HL-60 (cell line): ENCODE data around the gene NEURL1.

Experiments used
- DNase-seq, 2 experiments: peaks; one replicate each; pipeline ENCODE4 v3.0.0-alpha.2; 2010 to 2020; ENCODE audit warnings: low read depth in 1 of 2, low spot score in 1 of 2
- H3K27ac ChIP-seq: fragments of 250-450 bp; sonication (Bioruptor Pico); replicated peaks from 2 replicates; pipeline ENCODE4 v1.5.1; 2020; ENCODE audit warnings: mild to moderate bottlenecking, moderate library complexity
- H3K27me3 ChIP-seq: fragments of 250-450 bp; sonication (Bioruptor Pico); 2 replicates; pipeline ENCODE4 v1.5.1; 2021; ENCODE audit warnings: mild to moderate bottlenecking, moderate library complexity; ENCODE audit not compliant: insufficient read depth, poor library complexity, severe bottlenecking
- H3K4me3 ChIP-seq: replicated peaks from 2 replicates; pipeline ENCODE4 v1.5.1; 2011; ENCODE audit warnings: mild to moderate bottlenecking, control low read depth, low read length; ENCODE audit not compliant: insufficient read depth
- CTCF ChIP-seq: IDR thresholded peaks from one replicate; pipeline ENCODE4 v1.5.1; 2011; ENCODE audit warnings: low read length, control low read depth, inconsistent platforms; ENCODE audit not compliant: insufficient read depth
- GABPA ChIP-seq: IDR thresholded peaks from 2 replicates; pipeline ENCODE4 v1.6.1; 2012; ENCODE audit warnings: low read depth
- POLR2AphosphoS5 ChIP-seq: IDR thresholded peaks from 2 replicates; pipeline ENCODE4 v1.6.1; 2012; ENCODE audit warnings: low read depth
- REST ChIP-seq: IDR thresholded peaks from 2 replicates; pipeline ENCODE4 v1.6.1; 2012; ENCODE audit warnings: low read depth; ENCODE audit not compliant: insufficient replicate concordance
- SPI1 ChIP-seq: IDR thresholded peaks from 2 replicates; pipeline ENCODE4 v1.6.1; 2012; ENCODE audit warnings: low read depth, mild to moderate bottlenecking, borderline replicate concordance

NEURL1 gene

GRCh38 chr10:103584216-103585010, 90.9 kb downstream of the NEURL1 start:
- peak overlapping the region; percentile 43 for H3K4me3 ChIP-seq
- H3K27me3 ChIP-seq, result peaks cover 3% of the 10 kb centered on the region
- TF ChIP-seq SPI1 (peak; percentile 39; the same call in 1 of the 2 replicates), GABPA (no peak), CTCF (no peak), POLR2AphosphoS5 (0 out of 2 replicates have a peak, but pooled peaks have one; percentile 23), REST (no peak)
- DNase-seq, result peak; percentile 27 to 50
- H3K27ac ChIP-seq, result no peak overlapping the region

- Histone ChIP-seq H3K27ac (no peak overlapping the region), H3K4me3 (peak overlapping the region; percentile 43; the same call in 1 of the 2 replicates), H3K27me3 (peaks cover 3% of the 10 kb centered on the region)
- no peak for DNase-seq
- TF ChIP-seq POLR2AphosphoS5 (no peak), REST (no peak), CTCF (no peak), SPI1 (no peak), GABPA (no peak)
These were observed 91.5 kb downstream of the NEURL1 start for GRCh38 chr10:103585011-103585405.

- DNase-seq, result no peak
- Histone ChIP-seq H3K4me3 (no peak overlapping the region), H3K27ac (no peak overlapping the region), H3K27me3 (peaks cover 3% of the 10 kb centered on the region)
- TF ChIP-seq SPI1 (no peak), POLR2AphosphoS5 (no peak), REST (no peak), CTCF (no peak), GABPA (no peak)
These were observed 93.6 kb downstream of the NEURL1 start for GRCh38 chr10:103587073-103587472.
